HG03108 (cell line): Measurements from ENCODE around the gene SBSN.

ENCODE experiments used
- ATAC-seq: cut with Tn5 transposase; IDR thresholded peaks from one replicate; pipeline ENCODE4 v1.9.1; 2021; ENCODE audit warnings: moderate library complexity; ENCODE audit not compliant: unreplicated experiment

Gene SBSN

DNA sequence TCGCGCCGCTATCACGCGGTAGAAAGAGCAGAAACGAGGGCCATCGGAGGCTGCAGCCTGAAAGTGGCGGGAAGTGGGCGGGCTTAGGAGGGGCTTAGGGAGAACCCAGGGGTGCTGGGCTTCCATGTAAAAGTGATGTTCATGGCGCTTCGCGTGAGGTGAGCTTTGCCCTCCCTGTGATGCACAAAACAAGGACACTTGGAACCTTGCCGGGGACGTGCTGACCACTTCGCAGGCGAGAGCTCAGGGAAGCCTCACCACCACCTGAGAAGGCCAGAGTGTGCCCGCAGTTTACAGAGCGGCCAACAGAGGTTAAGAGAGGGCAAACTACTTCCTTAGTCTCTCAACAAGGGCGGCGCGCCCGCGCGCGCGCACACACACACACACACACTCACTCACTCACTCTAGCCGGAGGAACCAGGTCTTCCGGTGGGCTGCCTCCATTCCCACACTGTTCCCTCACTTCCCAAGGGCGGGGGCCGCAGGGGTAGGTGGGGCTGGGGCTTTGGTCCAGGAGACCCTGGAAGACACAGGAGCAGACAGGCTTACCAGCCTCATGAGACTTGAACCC, 5.8 kb upstream of the SBSN start:
- ATAC-seq: no peak

DNA sequence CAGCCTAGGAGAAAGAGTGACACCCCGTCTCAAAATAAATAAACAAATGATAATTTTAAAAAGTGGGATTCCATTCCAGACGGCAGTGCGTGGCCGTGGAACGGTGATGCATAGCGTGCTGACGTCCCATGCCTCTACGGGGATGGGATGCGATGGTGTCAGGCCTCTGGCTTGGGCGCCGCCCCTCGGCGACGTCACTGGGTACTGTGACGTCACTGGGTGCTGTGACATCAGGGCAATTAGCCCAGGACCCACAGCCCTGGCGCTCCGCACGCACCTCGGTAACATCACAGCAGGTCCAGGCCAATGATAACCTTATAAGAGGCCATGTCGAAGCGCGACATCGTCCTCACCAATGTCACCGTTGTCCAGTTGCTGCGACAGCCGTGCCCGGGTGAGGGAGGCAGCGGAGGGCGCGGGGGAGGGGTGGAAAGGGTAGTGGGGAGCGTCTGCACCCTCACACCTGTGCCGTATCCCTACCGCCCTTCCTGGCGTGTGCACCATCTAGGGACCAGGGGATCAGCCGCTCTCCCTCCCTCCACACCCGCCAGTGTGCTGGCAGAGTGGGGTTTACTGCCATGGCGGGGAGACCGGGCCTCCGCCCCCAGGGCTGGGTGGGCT, 5.2 kb upstream of the SBSN start, which contains the start of gene GAPDHS:
GAPDHS (plus strand) TSS at position 256 of the 621 bp plus-strand sequence; CDS start at position 328, 72 bp downstream.
- ATAC-seq: no peak

DNA sequence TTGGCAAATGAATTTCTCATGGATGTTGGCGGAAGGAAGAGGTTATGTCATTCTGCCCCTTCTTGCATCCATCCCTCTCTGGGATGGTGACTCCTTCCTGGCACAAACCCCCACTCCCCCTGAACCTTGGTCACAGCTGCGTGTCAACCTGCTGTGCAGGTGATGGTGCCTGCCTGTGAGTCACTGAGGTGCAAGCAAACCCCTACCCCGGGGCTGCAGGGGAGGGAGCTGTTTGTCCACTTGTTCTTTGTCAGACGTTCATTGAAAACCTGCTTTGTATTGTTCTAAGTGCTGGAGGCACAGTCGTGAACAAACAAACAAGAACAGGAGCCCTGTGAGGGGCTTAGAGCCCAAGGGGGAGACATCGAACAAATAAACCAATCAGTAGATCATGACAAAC, 3.2 kb upstream of the SBSN start:
- ATAC-seq: no peak

DNA sequence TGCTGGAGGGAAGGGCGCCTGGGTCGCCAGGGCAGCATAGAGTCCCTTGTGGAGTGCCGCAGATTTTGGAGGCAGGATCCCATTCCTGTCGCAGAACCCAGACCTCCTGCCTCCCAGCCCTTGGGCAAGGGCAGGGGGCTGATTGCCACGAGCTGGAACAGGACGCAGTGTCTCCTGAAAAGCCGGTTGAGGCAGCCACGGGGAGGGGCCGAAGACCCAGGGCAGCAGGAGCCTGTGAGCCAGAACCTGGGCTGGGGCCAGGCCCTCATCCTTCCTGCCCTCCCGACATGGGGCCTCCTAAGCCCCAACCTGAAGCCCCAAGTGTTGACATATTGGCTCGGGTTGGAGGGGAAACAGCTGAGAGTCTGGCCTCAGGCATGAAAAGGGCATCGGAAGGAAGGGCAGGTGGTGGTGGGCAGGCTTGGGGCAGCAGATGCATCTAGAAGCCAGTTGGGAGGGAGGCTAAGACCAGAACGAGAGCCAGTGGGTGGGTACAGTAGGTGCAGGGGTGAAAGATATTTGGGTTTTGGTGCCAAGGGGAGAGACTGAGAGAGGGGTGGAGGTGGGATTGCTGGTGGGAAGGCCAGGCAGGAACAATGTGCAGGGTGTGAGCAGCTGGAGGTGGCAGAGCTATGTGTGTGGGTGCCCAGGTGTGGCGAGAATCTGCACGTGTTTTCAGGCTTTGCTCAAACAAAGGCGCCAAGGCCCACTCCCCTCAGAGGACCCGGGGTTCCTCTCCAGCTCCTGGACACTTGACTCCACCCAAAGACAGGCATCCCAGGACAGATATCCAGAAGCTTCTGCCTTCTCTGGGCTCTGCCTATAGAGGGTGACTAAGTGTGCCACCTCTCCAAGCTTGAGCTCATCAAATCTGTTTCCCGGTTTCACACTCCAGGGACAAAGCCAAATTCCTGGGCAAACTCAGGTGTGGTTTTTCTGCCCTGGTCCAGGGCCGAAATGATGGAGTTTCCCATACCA, 1.4 kb upstream of the SBSN start:
- ATAC-seq: no peak

DNA sequence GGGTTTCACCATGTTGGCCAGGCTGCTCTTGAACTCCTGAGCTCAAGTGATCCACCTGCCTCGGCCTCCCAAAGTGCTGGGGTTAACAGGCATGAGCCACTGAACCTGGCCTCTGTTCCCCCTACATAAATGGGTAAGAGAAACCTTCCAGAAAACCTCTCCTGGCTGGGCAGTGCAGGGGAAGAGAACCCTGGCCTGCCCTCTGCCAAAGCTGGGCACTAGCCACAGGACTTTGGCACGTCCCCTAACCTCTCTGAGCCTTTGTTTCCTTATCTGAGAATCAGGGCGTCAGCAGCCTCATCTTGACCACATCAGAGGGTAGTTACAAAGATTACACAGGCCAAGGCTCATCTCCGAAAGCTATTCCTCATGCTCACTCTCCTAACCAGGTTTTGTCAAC, 2.2 kb downstream of the SBSN start:
- no peak for ATAC-seq

DNA sequence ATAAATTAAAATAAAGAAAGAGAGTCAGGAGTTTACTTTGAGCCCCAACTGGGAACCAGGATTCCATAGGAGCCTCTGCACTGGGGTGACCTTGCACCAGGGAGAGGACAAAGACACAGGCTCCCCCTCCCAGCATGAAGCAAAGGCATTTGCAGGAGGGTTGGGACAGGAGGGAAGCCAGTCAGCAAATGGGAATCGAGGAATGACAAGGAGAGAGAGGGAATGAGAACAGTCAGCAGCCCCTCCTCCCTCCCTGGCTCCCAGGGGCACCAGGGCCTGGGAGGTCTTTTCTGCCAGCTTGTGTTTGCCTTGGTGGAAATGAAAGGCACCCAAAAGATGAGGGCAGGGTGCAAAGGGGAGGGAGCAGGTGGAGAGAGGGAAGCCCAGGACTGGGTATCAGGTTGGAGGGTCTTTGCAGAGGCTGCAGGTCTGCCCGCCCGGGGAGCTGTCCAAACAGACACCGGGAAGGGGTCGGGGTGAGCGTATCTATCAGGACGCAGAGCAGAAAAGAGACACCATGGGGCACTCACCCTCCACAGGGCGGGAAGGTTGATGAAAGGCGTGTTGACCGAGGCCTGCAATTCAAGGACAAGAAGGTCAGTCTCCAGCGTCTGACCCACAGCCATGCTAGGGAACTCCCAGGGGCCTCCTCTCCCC, 3.8 kb downstream of the SBSN start:
- no peak for ATAC-seq

DNA sequence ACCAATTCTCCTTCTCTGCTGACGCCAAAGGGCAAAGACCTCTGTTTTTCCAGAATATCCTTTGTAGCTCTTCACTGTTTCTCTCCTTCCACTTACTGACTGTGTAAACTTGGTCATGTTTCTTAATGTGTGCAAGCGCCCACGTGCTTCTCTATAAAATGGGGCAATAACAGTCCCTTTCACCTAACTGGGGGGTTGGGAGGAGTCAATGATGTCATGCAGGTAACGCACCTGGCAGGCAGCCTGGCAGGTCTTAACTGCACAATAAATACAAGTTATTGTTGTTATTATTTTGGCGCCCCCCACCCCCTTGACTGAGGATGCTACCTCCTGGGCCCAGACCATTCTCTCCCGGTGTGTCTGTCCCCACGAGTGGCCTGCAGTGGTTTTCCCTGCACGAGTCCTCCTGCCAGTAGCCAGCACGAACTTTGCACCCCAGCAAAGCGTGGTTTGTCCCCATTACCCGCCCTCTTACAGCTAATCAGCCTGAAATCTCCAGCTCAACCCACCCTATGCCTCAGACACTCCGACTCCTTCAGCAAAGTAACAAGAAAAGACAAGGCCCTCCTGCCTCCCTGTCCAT, 5.3 kb downstream of the SBSN start:
- ATAC-seq: no peak

DNA sequence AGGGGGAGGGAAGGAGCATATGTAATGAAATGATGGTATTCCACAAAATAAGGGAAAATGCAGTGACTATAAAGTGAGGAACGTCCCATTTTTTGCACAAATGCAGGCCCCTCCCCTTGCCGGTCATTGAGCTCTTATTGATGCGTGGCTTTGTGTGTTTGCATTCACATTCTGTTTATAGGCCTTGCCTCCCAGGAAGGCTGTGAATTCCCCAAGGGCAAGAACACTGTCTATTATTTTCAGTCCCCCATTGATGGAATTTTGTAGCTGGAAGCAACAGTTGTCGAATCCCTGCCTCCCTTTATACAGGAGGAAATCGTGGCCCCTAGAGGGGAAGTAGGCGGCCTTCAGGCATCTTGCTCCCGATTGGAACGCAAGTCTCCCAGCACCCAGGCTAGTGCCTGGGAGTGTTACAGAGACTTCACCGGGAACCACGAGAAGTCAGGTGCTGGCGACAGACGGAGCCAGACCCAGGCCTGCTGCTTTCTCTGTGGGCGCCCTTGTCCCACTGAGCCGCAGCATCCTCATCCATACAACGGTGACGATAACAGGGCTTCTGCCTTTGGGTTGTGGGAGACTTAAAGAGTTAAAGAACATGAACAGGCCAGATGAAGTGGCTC, 6.9 kb downstream of the SBSN start:
- no peak for ATAC-seq

DNA sequence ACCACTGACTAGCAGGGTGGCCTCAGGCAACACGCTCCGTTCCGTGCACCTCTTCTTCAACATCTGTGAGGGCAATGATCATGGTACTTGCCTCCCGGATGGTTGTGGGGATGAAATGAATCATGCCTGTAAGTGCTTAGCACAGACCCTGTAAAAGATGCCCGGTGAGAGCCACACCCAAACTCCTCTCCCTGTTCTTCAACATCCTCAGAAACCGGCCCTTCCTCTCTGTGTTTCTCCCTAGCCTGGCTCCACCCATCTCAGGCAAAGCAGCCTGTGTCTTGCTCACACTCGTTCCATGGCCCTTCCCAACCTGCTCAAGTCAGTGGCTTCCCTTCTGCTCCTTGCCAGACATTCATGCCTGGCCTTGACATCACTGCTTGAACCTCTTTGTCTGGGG, 8.8 kb downstream of the SBSN start:
- no peak for ATAC-seq

DNA sequence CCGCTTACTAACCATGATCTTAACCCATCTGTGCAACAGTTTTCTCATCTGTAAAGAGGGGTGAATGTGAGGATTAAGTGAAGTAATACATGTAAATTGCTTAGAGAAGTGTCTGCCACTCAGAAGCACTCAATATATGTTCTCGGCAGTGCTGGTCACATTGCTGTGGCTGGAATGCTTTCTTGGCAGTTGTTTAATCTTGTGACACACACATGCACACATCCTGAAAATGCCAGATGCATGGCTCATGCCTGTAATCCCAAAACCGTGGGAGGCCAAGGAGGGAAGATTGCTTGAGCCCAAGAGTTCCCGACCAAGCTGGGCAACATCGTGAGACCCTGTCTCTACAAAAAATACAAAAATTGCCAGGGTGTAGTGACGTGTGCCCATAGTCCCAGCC, 9.8 kb downstream of the SBSN start:
- ATAC-seq: no peak

DNA sequence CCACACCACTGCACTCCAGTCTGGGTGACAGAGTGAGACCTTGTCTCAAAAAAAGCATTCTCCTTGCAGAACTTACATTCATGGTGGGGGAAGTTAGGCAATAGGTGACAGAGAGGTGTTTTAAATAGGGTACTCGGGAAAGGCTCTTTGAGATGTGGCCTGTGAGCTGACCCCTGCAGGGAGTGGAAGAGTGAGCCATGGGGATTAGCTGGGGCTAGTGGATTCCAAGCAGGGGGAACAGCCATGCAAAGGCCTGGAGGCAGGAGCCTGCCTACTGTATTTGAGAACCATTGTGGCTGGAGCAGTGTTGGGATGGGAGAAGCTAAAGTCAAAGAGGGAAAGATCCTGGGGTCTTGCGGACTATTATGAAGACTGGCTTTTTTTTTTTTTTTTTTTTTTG, 10.8 kb downstream of the SBSN start:
- no peak for ATAC-seq

DNA sequence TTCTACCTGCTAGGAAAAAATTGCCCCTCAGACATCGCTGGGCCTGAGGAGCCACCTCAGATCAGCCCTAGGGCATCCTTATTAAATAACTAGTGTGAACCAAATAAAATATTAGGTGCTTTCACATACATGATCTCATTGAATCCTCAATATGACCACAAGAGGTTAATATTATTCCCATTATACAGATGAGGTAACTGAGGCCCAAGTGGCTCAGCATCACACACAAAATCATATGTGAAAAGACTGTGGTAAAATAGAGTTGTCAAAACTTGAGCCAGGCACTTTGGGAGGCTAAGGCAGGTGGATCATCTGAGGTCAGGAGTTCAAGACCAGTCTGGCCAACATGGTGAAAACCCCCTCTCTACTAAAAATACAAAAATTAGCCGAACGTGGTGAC, 11.8 kb downstream of the SBSN start:
- no peak for ATAC-seq

DNA sequence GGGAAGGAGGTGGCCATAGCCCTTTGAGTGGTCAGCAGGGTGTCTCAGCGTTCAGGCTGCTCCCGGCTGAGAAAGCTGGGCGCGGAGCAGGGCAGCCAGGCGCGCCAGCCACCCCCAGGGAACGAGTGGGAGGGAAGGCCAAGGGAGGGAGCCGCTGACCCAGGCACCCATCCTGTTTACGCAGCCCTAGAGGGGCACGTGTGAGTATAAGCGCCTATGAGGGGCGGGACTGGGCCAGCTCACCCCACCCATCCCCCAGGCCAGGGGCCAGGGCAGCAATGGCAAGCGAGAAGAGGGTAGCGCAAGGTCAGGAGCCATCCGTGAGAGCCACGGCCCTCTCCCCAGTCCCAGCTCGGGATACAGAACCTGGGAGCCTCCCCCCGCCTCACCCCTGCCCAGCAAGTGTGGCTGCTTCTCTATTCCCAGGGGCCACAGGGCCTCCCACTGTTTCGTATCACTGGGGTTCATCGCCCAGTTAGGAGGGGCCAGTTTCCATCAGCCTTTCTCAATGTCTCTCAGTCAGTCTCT, 13.8 kb downstream of the SBSN start:
- ATAC-seq: no peak

DNA sequence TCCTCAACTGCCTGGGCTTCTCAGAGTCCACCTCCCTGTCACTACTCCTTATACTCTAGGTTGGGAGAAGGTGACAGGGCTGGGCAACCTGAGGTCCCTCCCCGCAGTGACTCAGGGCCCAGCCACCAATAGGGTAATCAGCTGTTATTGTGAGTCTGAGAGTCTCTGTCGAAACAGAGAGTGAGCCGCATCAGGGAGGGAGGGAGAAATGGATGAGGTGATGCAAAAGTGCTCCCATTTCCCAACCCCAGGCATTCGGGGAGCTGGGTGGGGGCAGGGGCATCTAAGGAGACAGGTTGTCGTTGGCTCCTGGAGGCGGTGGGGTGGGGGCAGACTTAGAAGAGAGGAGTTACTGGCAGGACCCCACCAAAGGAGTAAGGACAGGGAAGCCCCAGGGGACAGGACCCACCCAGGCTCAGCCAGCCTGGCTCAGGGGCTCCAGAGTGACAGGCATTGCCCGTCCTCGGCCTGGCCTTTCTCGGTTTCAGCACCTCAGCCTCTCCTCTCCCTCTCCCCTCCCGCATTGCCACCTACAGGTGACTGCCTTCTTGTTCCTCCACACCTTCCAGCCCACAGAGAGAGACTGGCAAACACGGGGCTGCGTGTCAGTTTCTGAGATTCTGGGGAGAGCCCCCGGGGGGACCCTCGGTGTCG, 14.4 kb downstream of the SBSN start, which contains the start of gene DMKN:
DMKN (minus strand) TSS at position 22 of the 654 bp plus-strand sequence. CDS start 174 bp downstream, outside the sequence.
- ATAC-seq: no peak

DNA sequence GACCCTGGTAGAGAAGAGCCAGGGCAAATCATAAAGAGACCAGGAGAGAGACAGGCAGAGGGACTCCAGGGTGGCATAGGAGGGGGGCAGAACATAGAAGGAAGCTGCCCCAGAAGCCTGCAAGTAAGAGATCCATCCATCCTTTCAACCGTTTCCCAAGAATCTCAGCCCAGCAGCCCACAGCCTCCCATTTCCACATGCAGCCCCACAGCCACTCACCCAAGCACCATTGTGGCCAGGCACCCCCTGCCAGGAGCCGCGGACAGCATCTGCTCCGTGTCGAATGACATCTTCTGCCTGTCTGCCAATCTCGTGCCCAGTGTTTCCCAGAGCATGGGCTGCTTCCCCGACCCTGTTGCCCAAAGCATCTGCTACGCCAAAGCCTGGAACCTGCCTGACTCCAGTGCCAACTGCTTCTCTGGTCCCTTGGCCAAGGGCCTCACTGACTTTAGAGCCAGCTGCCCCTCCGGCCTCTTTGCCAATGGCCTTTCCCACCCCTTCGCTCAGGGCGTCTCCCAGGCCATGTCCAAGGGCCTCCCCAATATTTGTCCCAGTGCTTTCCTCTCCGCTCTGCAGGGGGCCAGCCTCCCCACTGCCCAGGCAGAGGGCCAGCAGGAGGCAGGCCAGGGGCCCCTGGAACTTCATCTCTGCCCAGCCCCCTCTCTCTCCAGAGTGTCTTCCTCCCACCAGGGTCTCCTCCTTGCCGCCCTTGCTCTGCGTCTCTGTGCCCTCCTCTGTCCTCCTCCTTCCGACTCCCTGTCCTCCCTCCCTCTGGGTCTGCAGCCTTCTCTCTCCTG, 15.1 kb downstream of the SBSN start:
- ATAC-seq: no peak

DNA sequence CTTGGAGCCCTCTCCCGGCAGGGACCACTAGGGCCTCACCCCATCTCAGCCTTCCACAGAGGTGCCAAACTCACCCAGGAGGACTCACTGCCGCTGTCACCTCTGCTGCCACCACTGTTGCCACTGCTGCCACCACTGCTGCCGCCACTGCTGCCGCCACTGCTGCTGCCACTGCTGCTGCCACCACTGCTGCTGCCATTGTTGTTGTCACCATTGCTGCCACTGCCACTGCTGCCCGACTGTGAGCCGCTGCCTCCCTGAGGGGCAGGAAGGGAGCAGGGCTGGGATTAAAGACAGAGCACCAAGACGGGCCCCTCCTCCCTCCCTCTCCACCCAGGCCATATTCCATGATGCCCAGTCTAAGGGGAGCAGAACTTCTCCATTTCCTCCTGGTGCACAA, 16.8 kb downstream of the SBSN start:
- ATAC-seq: no peak

DNA sequence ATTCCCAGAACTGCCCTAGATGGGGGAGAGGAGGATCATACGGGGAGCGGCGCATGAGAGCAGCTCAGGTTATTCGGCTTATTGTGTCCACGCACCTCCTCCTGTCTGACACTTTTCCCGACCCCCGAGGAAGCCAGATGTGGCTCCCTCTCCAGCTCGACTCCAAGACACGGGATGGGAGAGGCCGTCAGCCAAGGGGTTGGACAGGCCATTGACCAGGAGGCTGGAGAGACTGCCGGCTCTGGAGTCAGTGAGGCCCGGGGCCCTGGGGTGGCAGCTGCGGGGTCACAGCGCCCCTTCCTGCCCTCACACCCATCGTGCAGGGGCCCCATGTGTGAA, 17.5 kb downstream of the SBSN start:
- ATAC-seq: no peak

DNA sequence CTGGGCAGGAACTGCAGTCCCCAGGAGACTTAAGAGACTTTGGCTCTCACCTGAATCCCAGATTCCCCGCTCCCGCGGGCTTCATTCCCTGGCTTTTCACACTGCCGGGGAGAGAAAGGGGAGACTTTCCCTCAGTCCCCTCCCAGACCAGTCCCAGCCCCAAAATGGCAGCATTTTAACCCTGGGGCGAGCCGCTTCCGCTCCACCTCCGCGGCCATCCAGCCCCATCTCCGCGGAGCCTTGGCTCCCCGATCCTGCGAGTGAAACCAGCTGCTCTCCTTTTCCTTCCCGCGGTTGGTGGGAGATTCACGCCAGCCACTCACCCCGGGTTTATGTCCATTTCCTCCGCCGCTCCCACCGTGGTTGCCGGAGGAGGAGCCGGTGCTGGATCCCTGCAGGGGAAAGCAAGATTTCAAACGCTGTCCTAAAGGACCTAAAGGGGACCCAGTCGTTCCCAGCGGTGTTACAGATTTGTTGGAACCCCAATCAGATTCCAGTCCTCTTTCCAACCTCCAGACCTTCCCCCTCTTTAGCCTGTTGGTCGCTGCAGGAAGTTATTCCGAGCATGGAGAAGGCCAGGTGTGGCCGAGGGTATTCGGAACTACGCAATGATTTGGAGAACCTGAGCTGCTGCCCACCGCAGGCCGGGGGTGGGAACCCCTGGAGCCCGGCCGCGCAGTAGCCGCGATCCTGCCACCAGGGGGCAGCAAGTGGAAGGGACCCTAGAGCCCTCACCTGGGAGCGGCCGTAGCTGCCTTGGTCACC, 18.1 kb downstream of the SBSN start:
- ATAC-seq: peak; percentile 65
